ENCODE data around the gene IGFL3.
A peak's percentile ranks its signal among the peaks of the same experiment; 100 is the strongest.
"Not testable (repeated sequence)": the region's sequence is repeated elsewhere in the genome, so short reads cannot be mapped to it uniquely, and the experiment has no call there.

Gene IGFL3

DNA sequence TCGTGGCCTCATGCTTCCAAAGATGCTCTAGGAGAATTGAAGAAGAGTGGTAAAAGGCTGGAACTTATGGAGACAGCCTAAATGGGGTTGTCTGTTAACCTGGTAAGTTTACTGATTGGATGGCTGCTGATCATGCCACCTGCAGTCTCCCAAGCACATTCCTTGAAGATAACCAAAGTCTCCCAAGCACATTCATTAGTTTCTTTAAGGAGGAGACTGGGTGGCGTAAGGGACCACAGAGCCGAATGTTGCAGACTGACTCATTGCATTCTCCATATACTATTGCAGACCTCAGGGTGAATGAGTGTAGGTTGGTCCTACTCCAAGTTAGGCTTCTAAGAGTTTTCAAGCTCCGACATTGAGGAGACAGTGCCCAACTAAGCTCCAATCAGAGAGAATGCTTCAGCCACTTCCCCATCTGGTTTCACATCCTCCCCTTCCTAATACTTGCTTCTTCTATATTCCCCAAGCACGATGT is at the start of gene IGFL3:
TSS of gene IGFL3 (minus strand) at position 51 of the 478 bp plus-strand sequence. CDS start at position 12, 39 bp downstream.
- DNase-seq (ENCODE audit: low read depth, low spot score) = no peak

DNA sequence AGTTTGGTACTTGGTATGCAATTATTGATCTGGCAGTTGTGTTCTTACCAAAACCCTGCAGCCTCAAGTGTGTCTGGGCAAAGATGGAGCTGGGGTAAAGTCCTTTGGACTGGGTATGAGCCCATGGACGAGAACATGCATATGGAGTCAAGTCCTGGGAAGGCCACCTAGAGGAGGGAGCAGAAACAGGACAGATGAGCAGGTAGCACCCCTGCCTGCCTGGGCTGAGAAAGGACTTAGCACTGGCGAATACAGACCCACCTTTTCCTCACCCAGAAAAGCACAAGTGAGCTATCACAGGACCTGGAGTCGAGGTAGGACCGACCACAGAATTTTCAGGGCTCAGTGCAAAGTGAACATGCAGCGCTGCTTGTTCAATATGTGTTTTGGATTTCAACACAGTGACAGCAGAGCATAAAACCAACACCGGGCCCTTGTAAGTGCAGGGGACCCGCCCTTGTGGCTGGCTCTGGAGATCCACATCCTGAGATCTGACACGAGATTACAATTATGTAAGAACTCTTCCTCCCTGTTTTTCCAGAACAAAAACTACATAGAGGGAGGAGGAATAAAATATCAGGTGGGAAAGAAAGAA is 49.5 kb upstream of the IGFL3 start:
- no peak for DNase-seq (ENCODE audit: low read depth, low spot score)

DNA sequence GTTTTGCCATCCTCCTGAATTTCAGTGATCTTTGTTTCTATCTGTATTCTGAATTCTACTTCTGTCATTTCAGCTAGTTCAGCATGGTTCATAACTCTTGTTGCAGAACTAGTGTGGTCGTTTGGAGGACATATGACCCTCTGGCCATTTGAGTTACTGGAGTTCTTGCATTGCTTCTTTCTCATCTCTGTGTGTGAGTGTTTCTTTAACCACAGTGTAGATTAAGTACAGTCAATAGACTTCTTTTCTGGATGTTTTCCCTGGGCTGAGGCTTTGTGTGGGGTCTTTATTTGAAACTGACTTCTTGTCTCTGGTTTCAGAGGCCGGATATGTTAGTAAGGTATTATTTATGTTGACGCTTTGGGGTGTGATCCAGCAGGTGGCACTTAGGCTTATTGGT is 38.2 kb upstream of the IGFL3 start:
- no peak for DNase-seq (ENCODE audit: low read depth, low spot score)

DNA sequence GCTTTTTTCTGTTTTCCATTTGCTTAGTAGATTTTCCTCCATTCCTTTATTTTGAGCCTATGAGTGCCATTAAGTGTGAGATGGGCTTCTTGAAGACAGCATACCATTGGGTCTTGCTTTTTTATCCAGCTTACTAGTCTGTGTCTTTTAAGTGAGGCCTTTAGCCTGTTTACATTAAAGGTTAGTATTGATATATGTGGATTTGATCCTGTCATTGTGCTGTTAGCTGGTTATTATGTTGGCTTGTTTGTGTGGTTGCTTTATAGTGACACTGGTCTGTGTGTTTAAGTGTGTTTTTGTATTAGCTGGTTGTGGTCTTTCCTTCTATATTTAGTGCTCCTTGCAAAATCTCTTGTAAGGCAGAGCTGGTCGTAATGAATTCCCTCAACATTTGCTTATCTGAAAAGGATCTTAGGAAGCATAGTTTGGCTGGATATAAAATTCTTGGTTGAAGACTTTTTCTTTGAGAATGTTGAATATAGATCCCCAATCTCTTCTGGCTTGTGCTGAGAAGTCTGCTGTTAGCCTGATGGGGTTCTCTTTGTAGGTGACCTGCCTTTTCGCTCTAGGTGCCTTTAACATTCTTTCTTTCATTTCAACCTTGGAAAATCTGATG is 37.3 kb upstream of the IGFL3 start:
- not testable (repeated sequence) for DNase-seq (ENCODE audit: low read depth, low spot score)

DNA sequence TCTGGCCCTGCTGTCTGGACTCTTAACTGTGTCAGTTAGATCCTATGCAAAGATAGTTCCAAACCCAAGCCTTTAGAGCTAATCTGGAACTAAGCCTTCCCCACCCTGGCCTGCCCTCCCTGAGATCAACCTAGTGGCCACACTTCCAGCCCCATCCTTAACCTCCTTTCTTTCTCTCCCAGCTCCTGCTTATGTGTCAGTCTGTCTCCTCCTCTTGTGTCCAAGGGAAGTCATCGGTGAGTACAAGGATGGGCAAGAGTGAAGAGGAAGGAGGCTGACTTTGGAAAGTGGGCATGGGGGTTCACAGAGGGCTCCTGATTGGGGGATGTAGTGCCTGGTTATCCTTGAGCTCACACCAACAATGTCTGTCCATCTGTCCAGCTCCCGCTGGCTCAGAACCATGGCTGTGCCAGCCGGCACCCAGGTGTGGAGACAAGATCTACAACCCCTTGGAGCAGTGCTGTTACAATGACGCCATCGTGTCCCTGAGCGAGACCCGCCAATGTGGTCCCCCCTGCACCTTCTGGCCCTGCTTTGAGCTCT is 35.8 kb upstream of the IGFL3 start:
- DNase-seq (ENCODE audit: low read depth, low spot score) = no peak

DNA sequence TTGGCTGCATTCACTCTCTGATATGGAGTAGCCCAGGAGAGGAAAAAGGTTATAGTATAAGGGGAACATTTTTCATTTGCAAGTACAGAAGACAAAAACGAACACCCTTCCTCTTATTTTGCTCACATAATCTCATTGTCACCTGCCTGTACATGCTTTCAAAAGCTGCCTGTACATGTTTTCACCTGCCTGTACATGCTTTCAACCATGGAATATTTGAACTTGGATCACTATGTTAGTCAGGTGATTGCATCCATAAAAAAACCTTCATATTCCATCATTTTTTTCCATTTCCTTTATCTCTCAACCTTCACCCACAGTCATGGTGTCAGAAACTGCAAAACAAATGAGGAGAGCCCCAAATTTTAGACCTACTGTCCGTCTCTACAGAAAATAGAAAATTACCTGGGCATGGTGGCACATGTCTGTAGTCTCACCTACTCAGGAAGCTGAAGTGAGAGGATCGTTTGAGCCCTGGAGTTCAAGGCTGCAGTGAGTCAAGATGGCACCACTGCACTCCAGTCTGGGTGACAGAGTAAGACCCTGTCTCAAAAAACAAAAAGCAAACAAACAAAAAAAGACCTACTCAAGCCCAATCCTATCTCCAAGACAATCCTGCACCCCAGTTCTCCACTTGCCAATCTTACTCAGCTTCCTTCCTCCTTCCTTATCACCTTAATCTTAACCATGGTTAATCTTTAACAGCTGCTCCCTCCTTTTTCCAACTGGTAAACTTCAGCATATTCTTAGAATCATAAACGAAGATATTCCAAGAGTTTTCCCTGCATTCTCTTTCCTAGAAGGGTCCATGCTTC is 35.1 kb upstream of the IGFL3 start:
- DNase-seq (ENCODE audit: low read depth, low spot score) = no peak

DNA sequence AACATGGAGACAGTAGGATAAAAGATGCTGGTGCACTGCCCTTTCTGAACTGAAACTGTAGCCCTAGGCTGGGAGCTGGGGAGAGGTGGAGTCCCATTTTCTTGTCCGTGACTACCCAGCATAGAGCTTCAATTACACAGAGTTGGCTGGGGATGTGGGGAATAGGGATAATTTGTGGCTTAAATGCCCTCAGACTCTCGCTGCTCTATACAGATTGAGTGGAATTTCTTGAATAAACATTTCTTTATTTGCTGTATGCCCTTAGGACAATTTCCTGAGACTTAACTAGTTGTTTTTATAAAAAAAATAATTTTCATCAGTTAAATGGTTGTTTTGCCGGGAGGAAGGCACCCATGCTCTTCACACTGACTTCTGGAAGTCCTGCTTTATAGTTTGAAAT is 30.7 kb upstream of the IGFL3 start:
- no peak for DNase-seq (ENCODE audit: low read depth, low spot score)

DNA sequence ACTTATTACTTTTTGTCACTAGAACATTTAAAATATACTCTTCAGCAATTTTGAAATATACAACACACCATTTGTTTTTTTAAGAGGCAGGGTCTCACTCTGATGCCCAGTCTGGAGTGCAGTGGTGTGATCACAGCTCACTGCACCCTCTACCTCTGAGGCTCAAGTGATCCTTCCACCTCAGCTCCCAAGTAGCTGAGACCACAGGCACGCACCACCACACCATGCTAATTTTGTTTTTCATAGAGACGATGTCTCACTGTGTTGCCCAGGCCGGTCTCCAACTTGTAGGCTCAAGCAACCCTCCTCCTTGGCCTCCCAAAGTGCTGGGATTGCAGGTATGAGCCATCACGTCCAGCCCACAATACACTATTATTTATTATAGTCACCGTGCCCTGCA is 26.1 kb upstream of the IGFL3 start:
- no peak for DNase-seq (ENCODE audit: low read depth, low spot score)

DNA sequence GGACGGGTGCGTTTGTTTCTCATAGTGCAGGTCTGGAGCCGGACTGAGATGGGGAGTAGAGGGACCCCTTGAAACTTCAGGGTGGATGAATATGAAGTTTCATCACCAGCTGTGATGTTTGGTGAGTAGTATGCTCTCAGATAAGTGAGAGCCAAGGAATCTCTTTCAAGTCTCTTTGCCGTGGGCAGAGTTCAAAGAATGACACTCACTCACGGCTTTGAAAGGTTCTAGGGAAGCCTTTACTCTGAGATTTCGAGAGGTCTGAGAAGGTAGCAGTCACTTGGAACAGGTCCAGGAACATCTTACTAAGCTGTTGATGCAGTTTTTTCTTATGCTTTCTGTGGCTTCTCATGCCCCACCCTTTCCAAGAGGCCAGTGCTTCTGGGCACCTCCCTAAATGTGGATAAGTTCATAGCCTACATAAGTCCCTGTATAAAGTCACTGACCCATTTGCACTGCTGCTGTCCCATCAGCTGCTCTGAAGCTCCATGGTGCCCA is 23.4 kb upstream of the IGFL3 start, which contains the start of gene IGFL2:
TSS of gene IGFL2 (plus strand) at position 448 of the 498 bp plus-strand sequence. CDS start at position 489, 41 bp downstream.
- no peak for DNase-seq (ENCODE audit: low read depth, low spot score)

DNA sequence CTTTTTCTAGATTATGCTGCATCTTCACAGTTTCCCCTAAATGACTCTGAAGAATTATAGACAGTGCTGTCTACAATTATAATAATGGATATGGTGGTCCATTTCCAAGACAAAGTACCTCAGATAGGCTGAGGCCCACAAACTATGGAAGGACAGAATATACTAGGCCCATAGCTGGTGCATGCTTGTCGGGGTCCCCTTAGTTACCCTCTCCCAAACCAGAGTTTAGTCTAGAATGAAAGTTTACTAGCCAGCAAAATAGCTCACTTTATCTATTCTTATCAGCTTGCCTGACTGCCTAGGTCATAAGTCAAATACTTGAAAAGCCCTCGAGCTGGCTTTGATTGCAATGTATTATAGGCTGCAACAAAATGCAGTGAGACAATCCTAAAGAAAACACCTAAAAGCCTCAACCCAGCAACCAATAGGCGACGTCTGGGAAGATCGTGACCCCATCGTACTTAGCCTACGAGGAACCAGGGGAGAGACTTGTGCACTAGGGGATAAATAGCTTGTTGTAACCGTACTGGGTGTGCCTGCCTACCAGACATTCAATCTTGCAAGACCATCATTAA is 22.8 kb upstream of the IGFL3 start:
- DNase-seq (ENCODE audit: low read depth, low spot score) = no peak

DNA sequence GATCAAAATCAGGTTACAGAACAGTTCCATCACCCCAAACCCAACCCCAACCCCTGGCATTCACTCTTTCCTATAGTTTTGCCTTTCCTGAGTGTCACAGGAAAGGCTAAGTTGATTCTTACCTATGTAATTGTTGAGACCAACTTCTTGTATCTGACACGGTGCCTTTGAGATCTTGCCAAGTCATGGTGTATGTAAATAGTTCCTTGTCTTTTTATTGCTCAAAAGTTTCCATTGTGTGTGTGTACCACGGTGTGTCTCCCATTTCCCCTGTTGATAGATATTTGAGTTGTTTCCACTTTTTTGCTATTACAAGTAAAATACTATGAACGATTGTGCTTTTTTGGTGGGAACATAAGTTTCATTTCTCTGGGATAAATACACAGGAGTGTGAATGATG is 20.3 kb upstream of the IGFL3 start:
- no peak for DNase-seq (ENCODE audit: low read depth, low spot score)

DNA sequence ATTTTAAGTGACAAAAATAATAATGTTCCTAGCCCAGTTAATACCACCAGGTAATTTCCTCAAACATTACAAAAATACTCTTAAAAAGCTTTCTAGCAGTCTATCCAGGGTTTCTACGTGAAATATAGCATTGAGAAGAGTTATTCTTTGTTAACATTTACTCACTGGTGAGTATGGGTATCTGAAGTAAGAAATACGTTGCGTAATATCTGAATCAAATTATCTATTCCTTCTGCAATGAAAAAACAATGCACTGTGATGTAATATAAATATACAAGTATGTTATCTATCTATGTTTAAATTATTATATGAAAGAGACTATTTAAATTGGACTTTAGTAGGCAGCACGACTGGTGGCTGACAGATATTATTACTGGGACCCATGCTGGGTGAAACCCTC is 17.8 kb upstream of the IGFL3 start:
- DNase-seq (ENCODE audit: low read depth, low spot score) = no peak

DNA sequence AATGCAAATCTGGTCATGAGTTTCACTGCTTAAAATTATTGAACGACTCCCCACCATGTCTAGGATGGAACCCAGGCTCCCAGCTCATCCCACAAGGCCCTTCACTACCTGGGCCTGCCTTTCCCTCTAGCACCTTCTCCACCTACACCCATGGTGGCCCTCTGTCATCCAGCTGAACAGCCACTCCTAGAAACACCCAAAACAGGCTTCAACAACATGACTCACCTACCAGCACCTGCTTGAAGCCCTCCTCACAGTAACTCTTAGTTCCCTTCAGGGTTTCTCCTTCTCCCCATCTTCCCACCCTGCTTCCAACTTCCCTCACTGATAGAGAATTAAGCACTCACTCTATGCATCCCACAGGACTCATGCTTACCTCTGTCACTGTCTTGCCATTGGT is 16.9 kb upstream of the IGFL3 start:
- DNase-seq (ENCODE audit: low read depth, low spot score) = no peak

DNA sequence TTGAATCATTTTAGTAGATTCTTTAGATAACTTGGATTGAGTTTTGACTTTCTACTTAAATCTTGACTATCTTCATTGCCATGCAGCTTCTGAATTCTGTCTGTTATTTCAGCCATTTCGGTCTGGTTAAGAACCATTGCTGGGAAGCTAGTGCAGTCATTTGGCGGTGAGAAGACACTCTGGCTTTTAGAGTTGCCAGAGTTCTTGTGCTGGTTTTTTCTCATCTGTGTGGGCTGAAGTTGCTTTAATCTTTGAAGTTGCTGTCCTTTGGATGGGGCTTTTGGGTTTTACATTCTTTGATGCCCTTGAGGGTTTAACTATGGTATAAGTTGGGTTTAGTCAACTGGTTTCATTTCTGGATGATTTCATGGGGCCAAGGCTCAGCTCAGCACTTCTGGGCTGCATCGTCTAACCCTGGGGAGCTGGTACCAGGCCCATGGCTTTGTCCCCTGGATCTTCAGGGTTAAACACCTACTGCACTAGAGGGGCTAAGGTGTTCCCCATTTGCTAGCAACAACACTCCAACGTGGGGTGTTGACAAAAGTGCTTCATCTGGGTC is 13.5 kb upstream of the IGFL3 start:
- no peak for DNase-seq (ENCODE audit: low read depth, low spot score)

DNA sequence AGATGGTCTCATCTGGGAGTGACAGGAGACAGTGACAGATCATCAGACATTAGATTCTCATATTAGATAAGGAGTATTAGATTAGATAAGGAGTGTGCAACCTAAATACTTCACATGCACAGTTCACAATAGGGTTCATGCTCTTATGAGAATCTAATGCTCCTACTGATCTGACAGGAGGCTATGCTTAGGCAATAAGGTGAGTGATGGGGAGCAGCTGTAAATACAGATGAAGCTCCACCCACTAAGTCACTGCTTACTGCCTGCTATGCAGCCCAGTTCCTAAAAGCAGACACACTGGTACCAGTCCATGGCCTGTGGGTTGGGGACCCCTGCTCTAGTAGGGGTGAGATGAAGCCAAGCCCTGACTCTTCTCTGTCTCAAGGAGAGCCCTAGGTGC is 10.0 kb upstream of the IGFL3 start:
- DNase-seq (ENCODE audit: low read depth, low spot score) = no peak

DNA sequence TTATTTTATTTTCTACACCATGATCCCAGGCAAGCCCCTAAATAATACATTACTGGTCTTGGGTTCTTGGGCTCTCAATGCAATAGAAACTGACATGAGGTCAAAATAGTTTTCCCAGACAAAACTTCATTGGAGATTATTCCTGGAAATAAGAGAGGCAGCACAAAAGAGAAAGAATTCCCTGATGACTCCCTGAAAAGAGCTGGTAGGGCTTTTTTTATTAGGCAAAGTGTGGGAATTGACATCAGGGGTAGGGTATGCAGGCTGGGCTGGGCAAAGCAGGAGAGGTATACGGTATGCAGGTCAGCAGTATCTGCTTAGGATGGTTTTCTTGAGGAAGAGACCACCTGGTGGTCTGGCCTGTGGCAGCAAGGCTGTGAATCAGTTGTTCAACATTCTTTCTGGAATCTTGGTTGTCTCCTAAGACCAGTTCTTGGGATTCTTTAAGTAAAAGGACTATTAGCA is 9.3 kb upstream of the IGFL3 start:
- no peak for DNase-seq (ENCODE audit: low read depth, low spot score)

DNA sequence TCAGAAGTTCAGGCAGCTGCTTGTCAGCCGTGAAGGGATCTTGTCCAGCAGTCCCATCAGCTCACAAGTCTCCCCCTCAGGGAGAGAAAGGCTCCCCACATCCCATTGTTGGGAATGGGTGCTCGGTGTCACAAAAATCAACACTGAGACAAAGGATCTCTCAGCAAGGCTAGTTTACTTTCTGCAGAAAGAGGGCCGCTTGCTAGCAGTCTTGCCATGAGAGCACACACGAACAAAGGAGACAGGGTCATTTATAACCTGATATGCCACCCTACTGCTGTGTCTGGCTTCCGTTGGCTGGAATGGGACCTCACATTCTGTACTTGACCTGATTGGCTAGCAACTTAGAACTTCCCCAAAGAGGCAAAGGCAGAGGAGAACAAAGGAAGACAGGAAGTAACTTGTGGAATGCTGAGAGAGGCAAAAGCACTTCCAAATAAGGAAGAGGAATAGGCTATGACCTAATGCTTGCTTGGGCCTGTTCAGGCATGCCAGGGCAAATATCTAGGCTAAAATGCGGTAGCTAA is 8.7 kb upstream of the IGFL3 start:
- DNase-seq (ENCODE audit: low read depth, low spot score) = peak; percentile 60

DNA sequence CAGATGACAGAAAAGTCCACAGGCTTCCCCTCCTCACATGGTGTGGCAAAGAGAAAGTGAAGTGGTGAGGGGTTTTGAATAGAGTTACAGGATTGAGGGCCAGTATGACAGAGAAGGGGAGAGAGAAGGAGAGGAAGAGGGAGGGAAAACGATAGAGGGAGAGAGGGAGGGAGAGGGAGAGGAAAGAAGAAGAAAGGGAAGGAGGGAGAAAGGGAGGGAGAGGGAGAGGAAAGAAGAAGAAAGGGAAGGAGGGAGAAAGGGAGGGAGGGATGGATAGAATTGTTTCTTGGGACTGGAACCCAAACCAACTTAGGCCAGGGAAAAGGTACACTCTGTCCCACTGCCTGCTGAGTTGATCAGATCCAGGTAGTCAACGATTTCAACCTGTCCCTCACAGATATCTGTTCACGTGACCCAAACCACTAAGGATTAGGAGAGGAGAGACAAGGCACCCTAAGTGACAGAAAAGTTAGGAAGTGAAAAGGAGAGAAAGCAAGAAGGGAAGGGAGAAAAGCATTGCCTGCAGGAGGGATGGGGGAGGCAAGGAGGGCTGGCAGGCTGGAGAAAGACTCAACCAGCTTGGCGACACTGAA is 8.1 kb upstream of the IGFL3 start:
- no peak for DNase-seq (ENCODE audit: low read depth, low spot score)

DNA sequence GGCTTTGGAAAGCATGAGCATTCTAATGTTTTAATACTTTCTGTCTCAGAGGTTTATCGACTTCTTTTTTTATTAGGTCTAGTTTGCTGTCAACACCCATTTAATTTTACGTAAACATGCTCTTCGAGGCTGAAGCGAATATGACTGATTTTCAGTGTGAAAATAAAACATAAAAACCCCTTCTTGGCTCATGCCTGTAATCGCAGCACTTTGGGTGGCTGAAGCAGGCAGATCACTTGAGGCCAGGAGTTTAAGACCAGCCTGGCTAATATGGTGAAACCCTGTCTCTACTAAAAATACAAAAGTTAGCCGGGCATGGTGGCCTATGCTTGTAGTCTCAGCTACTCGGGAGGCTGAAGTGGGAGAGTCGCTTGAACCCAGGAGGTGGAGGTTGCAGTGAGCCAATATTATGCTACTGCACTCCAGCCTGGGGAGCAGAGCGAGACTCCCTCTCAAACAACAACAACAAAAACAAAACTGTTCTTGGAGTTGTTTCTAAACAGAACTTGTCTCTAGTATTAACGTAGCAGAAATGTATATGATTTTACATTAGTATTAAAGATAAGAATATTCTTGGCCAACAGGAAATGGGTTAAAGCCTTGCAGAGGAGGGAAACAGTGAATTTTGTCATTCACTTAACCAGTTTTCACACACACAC is 7.1 kb upstream of the IGFL3 start:
- no peak for DNase-seq (ENCODE audit: low read depth, low spot score)

DNA sequence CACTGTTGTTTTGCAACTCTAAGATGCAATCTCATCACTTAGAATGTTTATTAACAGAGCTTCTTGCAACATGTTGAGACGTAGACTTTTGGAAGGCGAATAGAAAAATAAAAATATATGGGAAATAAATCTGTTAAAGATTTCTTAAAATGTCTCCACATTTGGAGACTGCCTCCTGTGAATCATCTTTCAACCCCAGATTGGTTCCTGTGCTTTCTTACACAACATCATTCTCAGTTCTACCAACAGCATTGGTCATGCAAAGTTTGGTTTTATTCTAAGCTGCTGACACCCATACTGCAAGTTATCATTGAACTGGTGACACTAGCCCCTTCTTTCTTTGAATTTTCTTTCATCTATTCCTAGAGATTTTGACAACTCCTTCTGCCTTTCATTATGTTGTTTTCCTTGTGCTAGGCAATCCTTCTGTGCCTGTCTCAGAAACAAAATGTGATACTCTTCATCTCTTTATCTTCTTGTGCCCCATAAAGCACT is 1.6 kb upstream of the IGFL3 start:
- DNase-seq (ENCODE audit: low read depth, low spot score) = no peak

Data from smooth muscle cell of the brain vasculature (primary cell).